Measurements from ENCODE around the gene SLC39A10. TPM values are rescaled to one million over a fixed set of nuclear protein-coding genes. Genes with fewer than 3 reads are reported as not detected.
"Not testable (repeated sequence)": the region's sequence is repeated elsewhere in the genome, so short reads cannot be mapped to it uniquely, and the experiment has no call there.

The SLC39A10 gene
- total and polyA plus RNA-seq, 8 donors: 0.15 to 22.0 (median 3.1) TPM

GRCh38 chr2:195639238-195639858, 17.7 kb upstream of the SLC39A10 start:
- H3K36me3 ChIP-seq: no peaks in the 10 kb centered on the region
- intact Hi-C loops (cut with DNase I; ENCODE audit: low total_unique reads): no loop called here
- DNase-seq: no peak
- H3K9me3 ChIP-seq: no peaks in the 10 kb centered on the region
- 95 to 98% (median 96%) methylated on average over 7 of the region's 7 CpGs for WGBS, 5 donors
- H3K27me3 ChIP-seq: no peaks in the 10 kb centered on the region
- no peak overlapping the region for H3K4me3 ChIP-seq
- no peaks in the 10 kb centered on the region for H3K4me1 ChIP-seq
- no peak overlapping the region for H3K27ac ChIP-seq
- TF ChIP-seq CTCF (IDR thresholded peaks at IDR 0.05) (no peak), EP300 (IDR thresholded peaks at IDR 0.05) (no peak), POLR2AphosphoS5 (IDR thresholded peaks at IDR 0.05) (no peak), POLR2A (IDR thresholded peaks at IDR 0.05) (no peak)

GRCh38 chr2:195639959-195640358, 17.1 kb upstream of the SLC39A10 start:
- intact Hi-C loops (cut with DNase I; ENCODE audit: low total_unique reads): no loop called here
- no peaks in the 10 kb centered on the region for H3K27me3 ChIP-seq
- WGBS, 5 donors: 22 to 53% (median 31%) methylated on average over 1 of the region's 1 CpG
- no peaks in the 10 kb centered on the region for H3K36me3 ChIP-seq
- no peak overlapping the region for H3K4me3 ChIP-seq
- no peaks in the 10 kb centered on the region for H3K4me1 ChIP-seq
- no peak for DNase-seq
- H3K27ac ChIP-seq: no peak overlapping the region
- H3K9me3 ChIP-seq: no peaks in the 10 kb centered on the region
- no peak for TF ChIP-seq CTCF (IDR thresholded peaks at IDR 0.05)
- TF ChIP-seq POLR2AphosphoS5 (IDR thresholded peaks at IDR 0.05): no peak
- TF ChIP-seq POLR2A (IDR thresholded peaks at IDR 0.05): no peak
- no peak for TF ChIP-seq EP300 (IDR thresholded peaks at IDR 0.05)

GRCh38 chr2:195642027-195642678, 14.9 kb upstream of the SLC39A10 start:
- no peaks in the 10 kb centered on the region for H3K27me3 ChIP-seq
- no peaks in the 10 kb centered on the region for H3K36me3 ChIP-seq
- H3K9me3 ChIP-seq: no peaks in the 10 kb centered on the region
- DNase-seq: no peak
- no peaks in the 10 kb centered on the region for H3K4me1 ChIP-seq
- intact Hi-C loops (cut with DNase I; ENCODE audit: low total_unique reads): no loop called here
- 60 to 73% (median 61%) methylated on average over 5 of the region's 5 CpGs for WGBS, 5 donors
- H3K27ac ChIP-seq: no peak overlapping the region
- TF ChIP-seq POLR2A (IDR thresholded peaks at IDR 0.05): no peak
- no peak for TF ChIP-seq CTCF (IDR thresholded peaks at IDR 0.05)
- no peak for TF ChIP-seq POLR2AphosphoS5 (IDR thresholded peaks at IDR 0.05)
- no peak for TF ChIP-seq EP300 (IDR thresholded peaks at IDR 0.05)
- H3K4me3 ChIP-seq: no peak overlapping the region

GRCh38 chr2:195642679-195643068, 14.4 kb upstream of the SLC39A10 start:
- Histone ChIP-seq H3K27ac (no peak overlapping the region), H3K36me3 (no peaks in the 10 kb centered on the region), H3K4me1 (no peaks in the 10 kb centered on the region), H3K27me3 (no peaks in the 10 kb centered on the region), H3K4me3 (no peak overlapping the region), H3K9me3 (no peaks in the 10 kb centered on the region)
- no peak for DNase-seq
- no peak for TF ChIP-seq EP300 (IDR thresholded peaks at IDR 0.05)
- TF ChIP-seq CTCF (IDR thresholded peaks at IDR 0.05): no peak
- TF ChIP-seq POLR2A (IDR thresholded peaks at IDR 0.05): no peak
- TF ChIP-seq POLR2AphosphoS5 (IDR thresholded peaks at IDR 0.05): no peak
- WGBS, 5 donors: 53 to 73% (median 63%) methylated on average over 1 of the region's 1 CpG
- intact Hi-C loops (cut with DNase I; ENCODE audit: low total_unique reads): no loop called here

- WGBS, 5 donors: 90 to 96% (median 94%) methylated on average over 9 of the region's 9 CpGs
- intact Hi-C loops (cut with DNase I; ENCODE audit: low total_unique reads); H3K4me1 ChIP-seq; DNase-seq; H3K27ac ChIP-seq; H3K36me3 ChIP-seq; H3K4me3 ChIP-seq; H3K27me3 ChIP-seq; H3K9me3 ChIP-seq: not testable (repeated sequence)
Measured at GRCh38 chr2:195644708-195645107, 12.3 kb upstream of the SLC39A10 start.
